HL-60 (cell line): Measurements from ENCODE around the gene CENPN.
A peak's percentile ranks its signal among the peaks of the same experiment; 100 is the strongest.

Experiments used
- DNase-seq, 2 experiments: peaks; one replicate each; pipeline ENCODE4 v3.0.0-alpha.2; 2010 to 2020; ENCODE audit warnings: low read depth in 1 of 2, low spot score in 1 of 2
- H3K27ac ChIP-seq: fragments of 250-450 bp; sonication (Bioruptor Pico); replicated peaks from 2 replicates; pipeline ENCODE4 v1.5.1; 2020; ENCODE audit warnings: mild to moderate bottlenecking, moderate library complexity
- H3K27me3 ChIP-seq: fragments of 250-450 bp; sonication (Bioruptor Pico); 2 replicates; pipeline ENCODE4 v1.5.1; 2021; ENCODE audit warnings: mild to moderate bottlenecking, moderate library complexity; ENCODE audit not compliant: insufficient read depth, poor library complexity, severe bottlenecking
- H3K4me3 ChIP-seq: replicated peaks from 2 replicates; pipeline ENCODE4 v1.5.1; 2011; ENCODE audit warnings: mild to moderate bottlenecking, control low read depth, low read length; ENCODE audit not compliant: insufficient read depth
- CTCF ChIP-seq: IDR thresholded peaks from one replicate; pipeline ENCODE4 v1.5.1; 2011; ENCODE audit warnings: low read length, control low read depth, inconsistent platforms; ENCODE audit not compliant: insufficient read depth
- GABPA ChIP-seq: IDR thresholded peaks from 2 replicates; pipeline ENCODE4 v1.6.1; 2012; ENCODE audit warnings: low read depth
- POLR2AphosphoS5 ChIP-seq: IDR thresholded peaks from 2 replicates; pipeline ENCODE4 v1.6.1; 2012; ENCODE audit warnings: low read depth
- SPI1 ChIP-seq: IDR thresholded peaks from 2 replicates; pipeline ENCODE4 v1.6.1; 2012; ENCODE audit warnings: low read depth, mild to moderate bottlenecking, borderline replicate concordance
- TF ChIP-seq, protein P1 (sequence below): IDR thresholded peaks from 2 replicates; pipeline ENCODE4 v1.6.1; 2012; ENCODE audit warnings: low read depth; ENCODE audit not compliant: insufficient replicate concordance

The CENPN gene

DNA sequence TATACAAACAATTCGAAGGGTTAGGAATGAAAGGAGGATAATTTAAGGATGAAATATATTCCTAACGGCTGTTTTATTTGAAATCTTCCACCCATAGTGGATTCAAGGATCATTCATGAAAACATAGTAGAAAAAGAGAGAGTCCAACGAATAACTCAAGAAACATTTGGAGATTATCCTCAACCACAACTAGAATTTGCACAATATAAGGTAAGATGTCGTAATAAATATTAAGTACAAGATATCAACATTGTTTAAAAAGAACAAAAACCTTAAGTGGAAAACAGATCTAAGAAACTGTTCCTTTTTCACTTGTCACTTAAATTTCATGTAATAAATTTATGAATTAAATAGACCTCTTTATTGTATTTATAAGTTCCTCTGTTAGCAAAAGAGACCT is 19.4 kb downstream of the CENPN start:
- Histone ChIP-seq H3K4me3 (no peak overlapping the region), H3K27ac (no peak overlapping the region), H3K27me3 (no peaks in the 10 kb centered on the region)
- DNase-seq = no peak
- no peak for TF ChIP-seq SPI1
- no peak for TF ChIP-seq POLR2AphosphoS5
- no peak for TF ChIP-seq CTCF
- TF ChIP-seq, protein P1, sequence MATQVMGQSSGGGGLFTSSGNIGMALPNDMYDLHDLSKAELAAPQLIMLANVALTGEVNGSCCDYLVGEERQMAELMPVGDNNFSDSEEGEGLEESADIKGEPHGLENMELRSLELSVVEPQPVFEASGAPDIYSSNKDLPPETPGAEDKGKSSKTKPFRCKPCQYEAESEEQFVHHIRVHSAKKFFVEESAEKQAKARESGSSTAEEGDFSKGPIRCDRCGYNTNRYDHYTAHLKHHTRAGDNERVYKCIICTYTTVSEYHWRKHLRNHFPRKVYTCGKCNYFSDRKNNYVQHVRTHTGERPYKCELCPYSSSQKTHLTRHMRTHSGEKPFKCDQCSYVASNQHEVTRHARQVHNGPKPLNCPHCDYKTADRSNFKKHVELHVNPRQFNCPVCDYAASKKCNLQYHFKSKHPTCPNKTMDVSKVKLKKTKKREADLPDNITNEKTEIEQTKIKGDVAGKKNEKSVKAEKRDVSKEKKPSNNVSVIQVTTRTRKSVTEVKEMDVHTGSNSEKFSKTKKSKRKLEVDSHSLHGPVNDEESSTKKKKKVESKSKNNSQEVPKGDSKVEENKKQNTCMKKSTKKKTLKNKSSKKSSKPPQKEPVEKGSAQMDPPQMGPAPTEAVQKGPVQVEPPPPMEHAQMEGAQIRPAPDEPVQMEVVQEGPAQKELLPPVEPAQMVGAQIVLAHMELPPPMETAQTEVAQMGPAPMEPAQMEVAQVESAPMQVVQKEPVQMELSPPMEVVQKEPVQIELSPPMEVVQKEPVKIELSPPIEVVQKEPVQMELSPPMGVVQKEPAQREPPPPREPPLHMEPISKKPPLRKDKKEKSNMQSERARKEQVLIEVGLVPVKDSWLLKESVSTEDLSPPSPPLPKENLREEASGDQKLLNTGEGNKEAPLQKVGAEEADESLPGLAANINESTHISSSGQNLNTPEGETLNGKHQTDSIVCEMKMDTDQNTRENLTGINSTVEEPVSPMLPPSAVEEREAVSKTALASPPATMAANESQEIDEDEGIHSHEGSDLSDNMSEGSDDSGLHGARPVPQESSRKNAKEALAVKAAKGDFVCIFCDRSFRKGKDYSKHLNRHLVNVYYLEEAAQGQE = no peak
- no peak for TF ChIP-seq GABPA

DNA sequence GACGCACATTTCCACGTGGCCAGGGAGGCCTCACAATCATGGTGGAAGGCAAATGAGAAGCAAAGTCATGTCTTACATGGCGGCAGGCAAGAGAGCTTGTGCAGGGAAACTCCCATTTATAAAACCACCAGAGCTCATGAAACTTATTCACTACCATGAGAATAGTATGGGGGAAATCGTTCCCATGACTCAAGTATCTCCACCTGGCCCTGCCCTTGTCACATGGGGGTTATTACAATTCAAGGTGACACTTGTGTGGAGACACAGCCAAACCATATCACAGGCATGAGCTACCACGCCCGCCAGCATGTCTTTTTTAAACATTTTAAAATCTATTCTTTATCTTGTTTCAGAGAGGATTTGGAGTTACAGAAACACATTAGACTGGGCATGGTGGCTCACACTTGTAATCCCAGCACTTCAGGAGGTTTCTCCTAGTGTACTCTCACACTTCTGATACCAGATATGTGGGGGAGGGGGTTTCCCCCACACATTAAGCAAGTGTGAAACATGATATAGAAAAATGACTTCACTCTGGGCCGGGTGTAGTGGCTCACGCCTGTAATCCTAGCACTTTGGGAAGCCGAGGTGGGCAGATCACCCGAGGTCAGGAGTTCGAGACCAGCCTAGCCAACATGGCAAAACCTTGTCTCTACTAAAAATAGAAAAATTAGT is 23.1 kb downstream of the CENPN start:
- no peak for DNase-seq
- TF ChIP-seq CTCF (no peak), GABPA (no peak), POLR2AphosphoS5 (no peak), SPI1 (no peak)
- TF ChIP-seq, protein P1 = no peak
- Histone ChIP-seq H3K27me3 (no peaks in the 10 kb centered on the region), H3K27ac (no peak overlapping the region), H3K4me3 (no peak overlapping the region)

GRCh38 chr16:81035398-81035974 is 28.5 kb downstream of the CENPN start, which contains the start of gene ATMIN:
TSS of gene ATMIN (plus strand) at chr16:81035842. CDS start at chr16:81035871, 29 bp downstream.
- peak; percentile 66 for TF ChIP-seq CTCF
- no peak for TF ChIP-seq GABPA
- Histone ChIP-seq H3K27ac (peak within 1 kb of the TSS; percentile 45), H3K4me3 (peak within 1 kb of the TSS; percentile 76), H3K27me3 (no peaks in the 10 kb centered on the region)
- DNase-seq = peak; percentile 63 to 74
